ENCODE results near the gene TRPC1.

The TRPC1 gene

GRCh38 chr3:142691527-142691926 is 32.3 kb upstream of the TRPC1 start:
- Histone ChIP-seq H3K79me2 (ENCODE audit: control insufficient read depth, insufficient read depth, low read length, poor library complexity) (no peaks in the 10 kb centered on the region), H3K4me3 (ENCODE audit: low read depth, low read length) (no peak overlapping the region), H4K91ac (ENCODE audit: low read depth, low read length) (no peak overlapping the region), H4K12ac (ENCODE audit: low read depth, low read length) (no peak overlapping the region), H3K23ac (ENCODE audit: low read length) (no peak overlapping the region), H3K9ac (ENCODE audit: low read length) (no peak overlapping the region), H2AFZ (ENCODE audit: insufficient read depth, low read length, poor library complexity) (no peak overlapping the region), H2BK5ac (ENCODE audit: low read depth, low read length, poor library complexity) (no peak overlapping the region), H3K79me1 (ENCODE audit: low read length) (no peaks in the 10 kb centered on the region), H3K9me3 (ENCODE audit: insufficient read depth, low read depth, low read length) (no peaks in the 10 kb centered on the region), H3K14ac (ENCODE audit: low read length) (no peak overlapping the region), H3K4me1 (ENCODE audit: control insufficient read depth in 1 of 2, insufficient read depth in 2 of 2, low read length in 2 of 2) (no peaks in the 10 kb centered on the region), H2BK120ac (ENCODE audit: insufficient read depth, low read length, poor library complexity) (no peak overlapping the region), H3K18ac (ENCODE audit: low read length) (no peak overlapping the region), H4K8ac (ENCODE audit: low read depth, low read length) (no peak overlapping the region), H3K4me2 (ENCODE audit: low read length) (no peak overlapping the region), H3K4ac (ENCODE audit: low read depth, low read length) (no peak overlapping the region), H3K27ac (ENCODE audit: low read depth, low read length) (no peak overlapping the region), H2BK12ac (ENCODE audit: low read length) (no peak overlapping the region), H3K36me3 (ENCODE audit: control insufficient read depth in 1 of 2, insufficient read depth in 2 of 2, low read length in 2 of 2) (no peaks in the 10 kb centered on the region), H3K27me3 (ENCODE audit: insufficient read depth, low read length) (no peaks in the 10 kb centered on the region), H2AK5ac (ENCODE audit: low read length) (no peak overlapping the region)
- no CpG with 5 or more reads among the region's 2 CpGs for WGBS (ENCODE audit: extremely low coverage, insufficient coverage, insufficient read length)
- peak in 1 of 2 donors; percentile 43 for DNase-seq

GRCh38 chr3:142693136-142693853 is 30.5 kb upstream of the TRPC1 start:
- no peak overlapping the region for H3K14ac ChIP-seq (ENCODE audit: low read length)
- H3K79me1 ChIP-seq (ENCODE audit: low read length): no peaks in the 10 kb centered on the region
- H3K27ac ChIP-seq (ENCODE audit: low read depth, low read length): no peak overlapping the region
- H3K79me2 ChIP-seq (ENCODE audit: control insufficient read depth, insufficient read depth, low read length, poor library complexity): no peaks in the 10 kb centered on the region
- no peaks in the 10 kb centered on the region for H3K27me3 ChIP-seq (ENCODE audit: insufficient read depth, low read length)
- H2BK5ac ChIP-seq (ENCODE audit: low read depth, low read length, poor library complexity): no peak overlapping the region
- WGBS (ENCODE audit: extremely low coverage, insufficient coverage, insufficient read length): no CpG with 5 or more reads among the region's 7 CpGs
- H3K23ac ChIP-seq (ENCODE audit: low read length): no peak overlapping the region
- H3K18ac ChIP-seq (ENCODE audit: low read length): no peak overlapping the region
- no peak overlapping the region for H3K4ac ChIP-seq (ENCODE audit: low read depth, low read length)
- no peak overlapping the region for H3K4me2 ChIP-seq (ENCODE audit: low read length)
- H4K91ac ChIP-seq (ENCODE audit: low read depth, low read length): no peak overlapping the region
- H3K9ac ChIP-seq (ENCODE audit: low read length): no peak overlapping the region
- H3K4me3 ChIP-seq (ENCODE audit: low read depth, low read length): no peak overlapping the region
- no peak overlapping the region for H2AFZ ChIP-seq (ENCODE audit: insufficient read depth, low read length, poor library complexity)
- H3K9me3 ChIP-seq (ENCODE audit: insufficient read depth, low read depth, low read length): no peaks in the 10 kb centered on the region
- peak; percentile 90 to 94 for DNase-seq
- no peak overlapping the region for H2BK120ac ChIP-seq (ENCODE audit: insufficient read depth, low read length, poor library complexity)
- no peak overlapping the region for H4K8ac ChIP-seq (ENCODE audit: low read depth, low read length)
- H4K12ac ChIP-seq (ENCODE audit: low read depth, low read length): no peak overlapping the region
- no peak overlapping the region for H2BK12ac ChIP-seq (ENCODE audit: low read length)
- H3K4me1 ChIP-seq (ENCODE audit: control insufficient read depth in 1 of 2, insufficient read depth in 2 of 2, low read length in 2 of 2): no peaks in the 10 kb centered on the region
- H2AK5ac ChIP-seq (ENCODE audit: low read length): no peak overlapping the region
- no peaks in the 10 kb centered on the region for H3K36me3 ChIP-seq (ENCODE audit: control insufficient read depth in 1 of 2, insufficient read depth in 2 of 2, low read length in 2 of 2)

DNA sequence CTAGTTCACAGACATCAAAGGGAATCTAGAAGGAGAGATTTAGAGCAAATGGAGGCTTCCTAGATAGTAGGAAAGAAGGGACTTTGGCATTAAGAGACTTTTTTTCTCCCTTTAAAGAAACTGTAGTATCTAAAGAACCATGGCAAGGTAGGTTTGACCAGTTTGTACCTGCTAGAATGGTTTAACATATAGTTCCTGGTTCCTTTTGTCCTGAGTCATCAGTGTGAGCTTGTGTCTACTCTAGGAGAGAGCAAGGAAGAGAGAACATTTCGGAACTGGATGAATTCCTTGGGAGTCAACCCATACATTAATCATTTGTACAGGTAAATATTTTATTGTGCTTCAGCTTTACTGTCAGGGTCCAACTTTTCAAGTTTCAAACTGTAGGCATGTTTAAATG is 29.6 kb upstream of the TRPC1 start:
- no peak overlapping the region for H2AFZ ChIP-seq (ENCODE audit: insufficient read depth, low read length, poor library complexity)
- no peak overlapping the region for H3K23ac ChIP-seq (ENCODE audit: low read length)
- no CpG with 5 or more reads among the region's 1 CpG for WGBS (ENCODE audit: extremely low coverage, insufficient coverage, insufficient read length)
- no peak overlapping the region for H2BK120ac ChIP-seq (ENCODE audit: insufficient read depth, low read length, poor library complexity)
- no peaks in the 10 kb centered on the region for H3K36me3 ChIP-seq (ENCODE audit: control insufficient read depth in 1 of 2, insufficient read depth in 2 of 2, low read length in 2 of 2)
- no peaks in the 10 kb centered on the region for H3K79me1 ChIP-seq (ENCODE audit: low read length)
- H2BK5ac ChIP-seq (ENCODE audit: low read depth, low read length, poor library complexity): no peak overlapping the region
- no peak overlapping the region for H3K18ac ChIP-seq (ENCODE audit: low read length)
- no peak overlapping the region for H3K4ac ChIP-seq (ENCODE audit: low read depth, low read length)
- H4K12ac ChIP-seq (ENCODE audit: low read depth, low read length): no peak overlapping the region
- no peak overlapping the region for H3K4me2 ChIP-seq (ENCODE audit: low read length)
- no peak overlapping the region for H3K9ac ChIP-seq (ENCODE audit: low read length)
- no peaks in the 10 kb centered on the region for H3K27me3 ChIP-seq (ENCODE audit: insufficient read depth, low read length)
- no peak overlapping the region for H3K4me3 ChIP-seq (ENCODE audit: low read depth, low read length)
- H2BK12ac ChIP-seq (ENCODE audit: low read length): no peak overlapping the region
- H3K79me2 ChIP-seq (ENCODE audit: control insufficient read depth, insufficient read depth, low read length, poor library complexity): no peaks in the 10 kb centered on the region
- no peak overlapping the region for H4K8ac ChIP-seq (ENCODE audit: low read depth, low read length)
- H4K91ac ChIP-seq (ENCODE audit: low read depth, low read length): no peak overlapping the region
- H3K9me3 ChIP-seq (ENCODE audit: insufficient read depth, low read depth, low read length): no peaks in the 10 kb centered on the region
- no peak overlapping the region for H3K14ac ChIP-seq (ENCODE audit: low read length)
- peak in 1 of 2 donors; percentile 39 for DNase-seq
- H2AK5ac ChIP-seq (ENCODE audit: low read length): no peak overlapping the region
- H3K27ac ChIP-seq (ENCODE audit: low read depth, low read length): no peak overlapping the region
- H3K4me1 ChIP-seq (ENCODE audit: control insufficient read depth in 1 of 2, insufficient read depth in 2 of 2, low read length in 2 of 2): no peaks in the 10 kb centered on the region

DNA sequence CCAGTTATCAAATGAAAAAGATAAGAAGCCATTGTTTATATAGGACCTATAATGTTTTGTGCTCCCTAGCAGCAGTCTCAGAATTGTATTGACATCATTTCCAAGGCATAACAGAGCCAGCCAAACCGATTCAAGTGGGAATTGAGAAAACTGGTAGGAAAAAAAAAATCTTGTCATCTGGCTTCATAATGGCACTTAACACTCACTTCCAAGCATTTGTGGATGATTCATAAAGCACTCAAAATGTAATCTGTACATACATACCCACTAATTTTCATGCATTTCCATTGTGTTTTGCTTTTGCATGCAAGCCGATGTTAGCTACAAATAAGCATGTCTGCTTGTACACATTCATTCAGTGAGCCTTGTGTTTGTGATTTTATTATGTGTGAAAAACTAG is 18.6 kb upstream of the TRPC1 start:
- Histone ChIP-seq H3K27ac (ENCODE audit: low read depth, low read length) (no peak overlapping the region), H3K23ac (ENCODE audit: low read length) (no peak overlapping the region), H2AK5ac (ENCODE audit: low read length) (no peak overlapping the region), H3K14ac (ENCODE audit: low read length) (no peak overlapping the region), H2BK12ac (ENCODE audit: low read length) (no peak overlapping the region), H3K18ac (ENCODE audit: low read length) (no peak overlapping the region), H3K4me2 (ENCODE audit: low read length) (no peak overlapping the region), H3K36me3 (ENCODE audit: control insufficient read depth in 1 of 2, insufficient read depth in 2 of 2, low read length in 2 of 2) (no peaks in the 10 kb centered on the region), H4K12ac (ENCODE audit: low read depth, low read length) (no peak overlapping the region), H4K8ac (ENCODE audit: low read depth, low read length) (no peak overlapping the region), H3K79me2 (ENCODE audit: control insufficient read depth, insufficient read depth, low read length, poor library complexity) (no peaks in the 10 kb centered on the region), H3K4ac (ENCODE audit: low read depth, low read length) (no peak overlapping the region), H4K91ac (ENCODE audit: low read depth, low read length) (no peak overlapping the region), H3K9ac (ENCODE audit: low read length) (no peak overlapping the region), H3K4me3 (ENCODE audit: low read depth, low read length) (no peak overlapping the region), H2BK120ac (ENCODE audit: insufficient read depth, low read length, poor library complexity) (no peak overlapping the region), H2AFZ (ENCODE audit: insufficient read depth, low read length, poor library complexity) (no peak overlapping the region), H3K4me1 (ENCODE audit: control insufficient read depth in 1 of 2, insufficient read depth in 2 of 2, low read length in 2 of 2) (no peaks in the 10 kb centered on the region), H3K79me1 (ENCODE audit: low read length) (no peaks in the 10 kb centered on the region), H3K9me3 (ENCODE audit: insufficient read depth, low read depth, low read length) (no peaks in the 10 kb centered on the region), H3K27me3 (ENCODE audit: insufficient read depth, low read length) (no peaks in the 10 kb centered on the region), H2BK5ac (ENCODE audit: low read depth, low read length, poor library complexity) (no peak overlapping the region)
- no peak for DNase-seq
- WGBS (ENCODE audit: extremely low coverage, insufficient coverage, insufficient read length): no CpG with 5 or more reads among the region's 2 CpGs
